GM23338 (cell line): ENCODE data around the gene NOL9. TPM values are rescaled to one million over a fixed set of nuclear protein-coding genes. Genes with fewer than 3 reads are reported as not detected.

Experiments used
- ATAC-seq: fragments of 200-7000 bp; cut with Tn5 transposase; 3 replicates; pipeline ENCODE4 v1.9.1; 2020
- DNase-seq: peaks from one replicate; pipeline ENCODE4 v3.0.0-alpha.2; 2015; ENCODE audit warnings: low spot score
- H2AFZ ChIP-seq: fragments of 200-600 bp; sonication (generic); 2 replicates; pipeline ENCODE4 v1.8.0; 2016; ENCODE audit warnings: antibody characterized with exemption, mild to moderate bottlenecking, moderate library complexity
- H3F3A ChIP-seq: fragments of 200-600 bp; sonication (generic); replicated peaks from 2 replicates; pipeline ENCODE4 v1.8.0; 2017; ENCODE audit warnings: antibody characterized with exemption, mixed run types, low read depth
- H3K27ac ChIP-seq: fragments of 200-600 bp; sonication (generic); 2 replicates; pipeline ENCODE4 v1.6.1; 2016; ENCODE audit warnings: low read depth
- H3K27me3 ChIP-seq: fragments of 200-600 bp; sonication (generic); 2 replicates; pipeline ENCODE4 v1.8.0; 2016; ENCODE audit warnings: mild to moderate bottlenecking, mixed run types, moderate library complexity; ENCODE audit not compliant: insufficient read depth
- H3K36me3 ChIP-seq: fragments of 200-600 bp; sonication (generic); 2 replicates; pipeline ENCODE4 v1.8.0; 2016; ENCODE audit warnings: mild to moderate bottlenecking; ENCODE audit not compliant: insufficient read depth
- H3K4me1 ChIP-seq: fragments of 200-600 bp; sonication (generic); 2 replicates; pipeline ENCODE4 v1.8.0; 2016; ENCODE audit warnings: mild to moderate bottlenecking, moderate library complexity; ENCODE audit not compliant: insufficient read depth
- H3K4me2 ChIP-seq: fragments of 200-600 bp; sonication (generic); 2 replicates; pipeline ENCODE4 v1.7.1; 2017; ENCODE audit warnings: mixed run types
- H3K4me3 ChIP-seq: fragments of 200-600 bp; sonication (generic); 2 replicates; pipeline ENCODE4 v1.6.1; 2016; ENCODE audit warnings: mixed run types
- H3K79me2 ChIP-seq: fragments of 200-600 bp; sonication (generic); replicated peaks from 2 replicates; pipeline ENCODE4 v1.8.0; 2017; ENCODE audit warnings: mild to moderate bottlenecking; ENCODE audit not compliant: insufficient read depth
- H3K9me2 ChIP-seq: fragments of 200-600 bp; sonication (generic); 2 replicates; pipeline ENCODE4 v1.8.0; 2017; ENCODE audit not compliant: insufficient read depth
- H4K20me1 ChIP-seq: fragments of 200-600 bp; sonication (generic); replicated peaks from 2 replicates; pipeline ENCODE4 v1.8.0; 2017; ENCODE audit warnings: mild to moderate bottlenecking; ENCODE audit not compliant: insufficient read depth
- H3K27ac Mint-ChIP-seq: 2 replicates; pipeline ENCODE4 v1.8.0; 2020; ENCODE audit warnings: inconsistent platforms, mild to moderate bottlenecking, moderate library complexity, mixed read lengths
- H3K27me3 Mint-ChIP-seq: 3 replicates; pipeline ENCODE4 v1.8.0; 2022; ENCODE audit warnings: low read depth, mild to moderate bottlenecking, moderate library complexity, mixed read lengths, inconsistent platforms; ENCODE audit not compliant: insufficient read depth, poor library complexity
- H3K36me3 Mint-ChIP-seq: 3 replicates; pipeline ENCODE4 v1.8.0; 2021; ENCODE audit warnings: low read depth, mild to moderate bottlenecking, inconsistent platforms, moderate library complexity, mixed read lengths
- H3K4me1 Mint-ChIP-seq: 3 replicates; pipeline ENCODE4 v1.8.0; 2020; ENCODE audit warnings: mild to moderate bottlenecking, inconsistent platforms, mixed read lengths
- H3K4me3 Mint-ChIP-seq: 3 replicates; pipeline ENCODE4 v1.8.0; 2021; ENCODE audit warnings: moderate library complexity, mild to moderate bottlenecking, inconsistent platforms, mixed read lengths
- H3K9me3 Mint-ChIP-seq: 3 replicates; pipeline ENCODE4 v1.8.0; 2020; ENCODE audit warnings: moderate library complexity, mild to moderate bottlenecking, inconsistent platforms, mixed read lengths
- CREB1 ChIP-seq: fragments of 250-450 bp; sonication (Bioruptor Pico); IDR thresholded peaks from 2 replicates; pipeline ENCODE4 v1.5.0; 2020; ENCODE audit warnings: low read depth, mild to moderate bottlenecking, moderate library complexity
- EZH2 ChIP-seq: fragments of 200-600 bp; sonication (generic); IDR thresholded peaks from one replicate; pipeline ENCODE4 v1.8.0; 2017; ENCODE audit warnings: antibody characterized with exemption, mild to moderate bottlenecking, low read depth; ENCODE audit not compliant: unreplicated experiment
- EZH2phosphoT487 ChIP-seq: fragments of 200-600 bp; sonication (generic); IDR thresholded peaks from one replicate; pipeline ENCODE4 v1.8.1; 2018; ENCODE audit warnings: antibody characterized with exemption; ENCODE audit not compliant: unreplicated experiment
- JUNB ChIP-seq: IDR thresholded peaks from one replicate; pipeline ENCODE4 v1.6.1; 2016; ENCODE audit warnings: antibody characterized with exemption; ENCODE audit not compliant: unreplicated experiment
- NANOG ChIP-seq: IDR thresholded peaks from 2 replicates; pipeline ENCODE4 v1.6.1; 2016; ENCODE audit warnings: antibody characterized with exemption, borderline replicate concordance
- POLR2AphosphoS5 ChIP-seq: IDR thresholded peaks from 2 replicates; pipeline ENCODE4 v1.6.1; 2016; ENCODE audit warnings: antibody characterized with exemption, low read depth
- STAT1 ChIP-seq: IDR thresholded peaks from one replicate; pipeline ENCODE4 v1.6.1; 2016; ENCODE audit warnings: antibody characterized with exemption; ENCODE audit not compliant: unreplicated experiment
- ZNF114 ChIP-seq: fragments of 250-450 bp; sonication (Bioruptor Pico); IDR thresholded peaks from 2 replicates; pipeline ENCODE4 v1.5.0; 2020; ENCODE audit warnings: mild to moderate bottlenecking, moderate library complexity
- ZNF331 ChIP-seq: fragments of 250-450 bp; sonication (Bioruptor Pico); IDR thresholded peaks from 2 replicates; pipeline ENCODE4 v1.5.0; 2020; ENCODE audit warnings: low read depth, mild to moderate bottlenecking, moderate library complexity
- polyA plus RNA-seq: library from polyadenylated mRNA; unstranded; fragments of >200 nt; fragmentation: Nextera tagmentation; extraction: Ambion mirVana; gene quantifications from 2 replicates; pipeline ENCODE4 v1.2.1, GENCODE V29; 2016
- total RNA-seq: library from RNA; depleted of rRNA; stranded (reverse); fragments of >200 nt; shearing (Covaris generic); gene quantifications from 2 replicates; pipeline ENCODE4 v1.2.3, GENCODE V29; 2014
- TF ChIP-seq, protein P1 (sequence below), 2 experiments: fragments of 200-600 bp in 1 of 2; sonication (generic) in 1 of 2; conservative IDR thresholded peaks; 2 replicates each; pipeline versions ENCODE4 v1.5.1 to v1.6.1; 2016 to 2017; ENCODE audit warnings: antibody characterized with exemption in 2 of 2, low read depth in 2 of 2, mild to moderate bottlenecking in 2 of 2, moderate library complexity in 1 of 2
- TF ChIP-seq, protein P2 (sequence below): fragments of 250-450 bp; sonication (Bioruptor Pico); IDR thresholded peaks from 2 replicates; pipeline ENCODE4 v1.5.0; 2020; ENCODE audit warnings: mild to moderate bottlenecking, moderate library complexity
- TF ChIP-seq, protein P3 (sequence below): IDR thresholded peaks from 2 replicates; pipeline ENCODE4 v1.6.1; 2016; ENCODE audit warnings: antibody characterized with exemption
- TF ChIP-seq, protein P4 (sequence below): IDR thresholded peaks from one replicate; pipeline ENCODE4 v1.6.1; 2018; ENCODE audit warnings: antibody characterized with exemption; ENCODE audit not compliant: unreplicated experiment

NOL9 gene
- total and polyA plus RNA-seq, 2 experiments from 2014 or later: 13.2 to 48.5 TPM

DNA sequence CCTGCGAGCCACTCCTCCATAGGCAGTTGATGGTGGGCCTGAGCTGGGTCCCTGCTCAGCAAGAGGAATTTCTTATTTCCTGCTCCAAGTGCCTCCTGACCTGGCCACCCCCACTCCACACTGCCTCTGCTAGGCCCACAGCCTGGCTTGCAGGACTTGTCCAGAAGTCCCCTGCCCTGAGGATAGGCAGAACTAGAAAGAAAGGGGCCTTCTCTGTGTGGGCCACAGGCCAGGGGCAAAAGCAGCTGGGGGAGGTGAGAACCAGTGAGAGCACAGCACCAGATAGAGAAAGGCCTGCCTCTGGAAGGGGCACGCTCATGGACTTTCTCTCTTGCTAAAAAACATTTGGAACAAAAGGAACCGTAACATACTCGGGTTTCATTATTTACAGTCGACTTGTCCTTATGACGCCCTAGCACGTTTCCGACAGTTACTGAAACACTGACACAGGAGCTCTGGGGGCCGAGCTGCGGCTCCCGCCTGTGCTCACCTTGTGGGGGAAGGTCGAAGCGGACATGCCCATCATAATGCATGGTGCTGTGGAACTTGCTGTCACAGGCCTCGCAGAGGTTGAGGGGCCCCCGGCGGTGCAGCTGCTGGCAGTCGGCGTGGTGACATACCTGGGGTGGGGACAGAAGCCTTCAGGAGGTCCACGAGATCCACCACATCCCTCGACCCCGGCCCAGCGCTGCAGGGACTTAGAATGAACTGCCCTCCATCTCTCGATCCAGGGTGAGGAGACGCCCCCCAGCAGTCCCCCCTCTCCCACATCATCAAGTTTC lies 77.1 kb downstream of the NOL9 start:
- H3K27ac Mint-ChIP-seq: 0 out of 2 replicates have a peak overlapping the region, but pooled peaks have one; percentile 48
- H3K27me3 ChIP-seq: no peaks in the 10 kb centered on the region
- no peak for DNase-seq
- H3K4me3 ChIP-seq: no peak overlapping the region
- H3F3A ChIP-seq: 0 out of 2 replicates have a peak, but pooled peaks cover 11% of the 10 kb centered on the region
- H3K27ac ChIP-seq: 0 out of 2 replicates have a peak overlapping the region, but pooled peaks have one; percentile 45
- TF ChIP-seq EZH2phosphoT487: no peak
- no peak for TF ChIP-seq ZNF331 (CRISPR knock-in tag)
- TF ChIP-seq, protein P1, sequence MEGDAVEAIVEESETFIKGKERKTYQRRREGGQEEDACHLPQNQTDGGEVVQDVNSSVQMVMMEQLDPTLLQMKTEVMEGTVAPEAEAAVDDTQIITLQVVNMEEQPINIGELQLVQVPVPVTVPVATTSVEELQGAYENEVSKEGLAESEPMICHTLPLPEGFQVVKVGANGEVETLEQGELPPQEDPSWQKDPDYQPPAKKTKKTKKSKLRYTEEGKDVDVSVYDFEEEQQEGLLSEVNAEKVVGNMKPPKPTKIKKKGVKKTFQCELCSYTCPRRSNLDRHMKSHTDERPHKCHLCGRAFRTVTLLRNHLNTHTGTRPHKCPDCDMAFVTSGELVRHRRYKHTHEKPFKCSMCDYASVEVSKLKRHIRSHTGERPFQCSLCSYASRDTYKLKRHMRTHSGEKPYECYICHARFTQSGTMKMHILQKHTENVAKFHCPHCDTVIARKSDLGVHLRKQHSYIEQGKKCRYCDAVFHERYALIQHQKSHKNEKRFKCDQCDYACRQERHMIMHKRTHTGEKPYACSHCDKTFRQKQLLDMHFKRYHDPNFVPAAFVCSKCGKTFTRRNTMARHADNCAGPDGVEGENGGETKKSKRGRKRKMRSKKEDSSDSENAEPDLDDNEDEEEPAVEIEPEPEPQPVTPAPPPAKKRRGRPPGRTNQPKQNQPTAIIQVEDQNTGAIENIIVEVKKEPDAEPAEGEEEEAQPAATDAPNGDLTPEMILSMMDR (conservative IDR thresholded peaks at IDR 0.05; ENCODE audit: low read depth in 2 of 2): no peak
- TF ChIP-seq, protein P2, sequence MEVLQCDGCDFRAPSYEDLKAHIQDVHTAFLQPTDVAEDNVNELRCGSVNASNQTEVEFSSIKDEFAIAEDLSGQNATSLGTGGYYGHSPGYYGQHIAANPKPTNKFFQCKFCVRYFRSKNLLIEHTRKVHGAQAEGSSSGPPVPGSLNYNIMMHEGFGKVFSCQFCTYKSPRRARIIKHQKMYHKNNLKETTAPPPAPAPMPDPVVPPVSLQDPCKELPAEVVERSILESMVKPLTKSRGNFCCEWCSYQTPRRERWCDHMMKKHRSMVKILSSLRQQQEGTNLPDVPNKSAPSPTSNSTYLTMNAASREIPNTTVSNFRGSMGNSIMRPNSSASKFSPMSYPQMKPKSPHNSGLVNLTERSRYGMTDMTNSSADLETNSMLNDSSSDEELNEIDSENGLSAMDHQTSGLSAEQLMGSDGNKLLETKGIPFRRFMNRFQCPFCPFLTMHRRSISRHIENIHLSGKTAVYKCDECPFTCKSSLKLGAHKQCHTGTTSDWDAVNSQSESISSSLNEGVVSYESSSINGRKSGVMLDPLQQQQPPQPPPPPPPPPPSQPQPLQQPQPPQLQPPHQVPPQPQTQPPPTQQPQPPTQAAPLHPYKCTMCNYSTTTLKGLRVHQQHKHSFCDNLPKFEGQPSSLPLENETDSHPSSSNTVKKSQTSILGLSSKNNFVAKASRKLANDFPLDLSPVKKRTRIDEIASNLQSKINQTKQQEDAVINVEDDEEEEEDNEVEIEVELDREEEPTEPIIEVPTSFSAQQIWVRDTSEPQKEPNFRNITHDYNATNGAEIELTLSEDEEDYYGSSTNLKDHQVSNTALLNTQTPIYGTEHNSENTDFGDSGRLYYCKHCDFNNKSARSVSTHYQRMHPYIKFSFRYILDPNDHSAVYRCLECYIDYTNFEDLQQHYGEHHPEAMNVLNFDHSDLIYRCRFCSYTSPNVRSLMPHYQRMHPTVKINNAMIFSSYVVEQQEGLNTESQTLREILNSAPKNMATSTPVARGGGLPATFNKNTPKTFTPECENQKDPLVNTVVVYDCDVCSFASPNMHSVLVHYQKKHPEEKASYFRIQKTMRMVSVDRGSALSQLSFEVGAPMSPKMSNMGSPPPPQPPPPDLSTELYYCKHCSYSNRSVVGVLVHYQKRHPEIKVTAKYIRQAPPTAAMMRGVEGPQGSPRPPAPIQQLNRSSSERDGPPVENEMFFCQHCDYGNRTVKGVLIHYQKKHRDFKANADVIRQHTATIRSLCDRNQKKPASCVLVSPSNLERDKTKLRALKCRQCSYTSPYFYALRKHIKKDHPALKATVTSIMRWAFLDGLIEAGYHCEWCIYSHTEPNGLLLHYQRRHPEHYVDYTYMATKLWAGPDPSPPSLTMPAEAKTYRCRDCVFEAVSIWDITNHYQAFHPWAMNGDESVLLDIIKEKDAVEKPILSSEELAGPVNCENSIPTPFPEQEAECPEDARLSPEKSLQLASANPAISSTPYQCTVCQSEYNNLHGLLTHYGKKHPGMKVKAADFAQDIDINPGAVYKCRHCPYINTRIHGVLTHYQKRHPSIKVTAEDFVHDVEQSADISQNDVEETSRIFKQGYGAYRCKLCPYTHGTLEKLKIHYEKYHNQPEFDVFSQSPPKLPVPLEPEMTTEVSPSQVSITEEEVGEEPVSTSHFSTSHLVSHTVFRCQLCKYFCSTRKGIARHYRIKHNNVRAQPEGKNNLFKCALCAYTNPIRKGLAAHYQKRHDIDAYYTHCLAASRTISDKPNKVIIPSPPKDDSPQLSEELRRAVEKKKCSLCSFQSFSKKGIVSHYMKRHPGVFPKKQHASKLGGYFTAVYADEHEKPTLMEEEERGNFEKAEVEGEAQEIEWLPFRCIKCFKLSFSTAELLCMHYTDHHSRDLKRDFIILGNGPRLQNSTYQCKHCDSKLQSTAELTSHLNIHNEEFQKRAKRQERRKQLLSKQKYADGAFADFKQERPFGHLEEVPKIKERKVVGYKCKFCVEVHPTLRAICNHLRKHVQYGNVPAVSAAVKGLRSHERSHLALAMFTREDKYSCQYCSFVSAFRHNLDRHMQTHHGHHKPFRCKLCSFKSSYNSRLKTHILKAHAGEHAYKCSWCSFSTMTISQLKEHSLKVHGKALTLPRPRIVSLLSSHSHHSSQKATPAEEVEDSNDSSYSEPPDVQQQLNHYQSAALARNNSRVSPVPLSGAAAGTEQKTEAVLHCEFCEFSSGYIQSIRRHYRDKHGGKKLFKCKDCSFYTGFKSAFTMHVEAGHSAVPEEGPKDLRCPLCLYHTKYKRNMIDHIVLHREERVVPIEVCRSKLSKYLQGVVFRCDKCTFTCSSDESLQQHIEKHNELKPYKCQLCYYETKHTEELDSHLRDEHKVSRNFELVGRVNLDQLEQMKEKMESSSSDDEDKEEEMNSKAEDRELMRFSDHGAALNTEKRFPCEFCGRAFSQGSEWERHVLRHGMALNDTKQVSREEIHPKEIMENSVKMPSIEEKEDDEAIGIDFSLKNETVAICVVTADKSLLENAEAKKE (CRISPR knock-in tag): no peak
- TF ChIP-seq EZH2: no peak
- no peak for TF ChIP-seq JUNB
- no peak for TF ChIP-seq ZNF114 (CRISPR knock-in tag)
- TF ChIP-seq, protein P3, sequence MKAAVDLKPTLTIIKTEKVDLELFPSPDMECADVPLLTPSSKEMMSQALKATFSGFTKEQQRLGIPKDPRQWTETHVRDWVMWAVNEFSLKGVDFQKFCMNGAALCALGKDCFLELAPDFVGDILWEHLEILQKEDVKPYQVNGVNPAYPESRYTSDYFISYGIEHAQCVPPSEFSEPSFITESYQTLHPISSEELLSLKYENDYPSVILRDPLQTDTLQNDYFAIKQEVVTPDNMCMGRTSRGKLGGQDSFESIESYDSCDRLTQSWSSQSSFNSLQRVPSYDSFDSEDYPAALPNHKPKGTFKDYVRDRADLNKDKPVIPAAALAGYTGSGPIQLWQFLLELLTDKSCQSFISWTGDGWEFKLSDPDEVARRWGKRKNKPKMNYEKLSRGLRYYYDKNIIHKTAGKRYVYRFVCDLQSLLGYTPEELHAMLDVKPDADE: no peak
- TF ChIP-seq CREB1: no peak
- TF ChIP-seq STAT1: no peak
- TF ChIP-seq NANOG: no peak
- TF ChIP-seq, protein P4, sequence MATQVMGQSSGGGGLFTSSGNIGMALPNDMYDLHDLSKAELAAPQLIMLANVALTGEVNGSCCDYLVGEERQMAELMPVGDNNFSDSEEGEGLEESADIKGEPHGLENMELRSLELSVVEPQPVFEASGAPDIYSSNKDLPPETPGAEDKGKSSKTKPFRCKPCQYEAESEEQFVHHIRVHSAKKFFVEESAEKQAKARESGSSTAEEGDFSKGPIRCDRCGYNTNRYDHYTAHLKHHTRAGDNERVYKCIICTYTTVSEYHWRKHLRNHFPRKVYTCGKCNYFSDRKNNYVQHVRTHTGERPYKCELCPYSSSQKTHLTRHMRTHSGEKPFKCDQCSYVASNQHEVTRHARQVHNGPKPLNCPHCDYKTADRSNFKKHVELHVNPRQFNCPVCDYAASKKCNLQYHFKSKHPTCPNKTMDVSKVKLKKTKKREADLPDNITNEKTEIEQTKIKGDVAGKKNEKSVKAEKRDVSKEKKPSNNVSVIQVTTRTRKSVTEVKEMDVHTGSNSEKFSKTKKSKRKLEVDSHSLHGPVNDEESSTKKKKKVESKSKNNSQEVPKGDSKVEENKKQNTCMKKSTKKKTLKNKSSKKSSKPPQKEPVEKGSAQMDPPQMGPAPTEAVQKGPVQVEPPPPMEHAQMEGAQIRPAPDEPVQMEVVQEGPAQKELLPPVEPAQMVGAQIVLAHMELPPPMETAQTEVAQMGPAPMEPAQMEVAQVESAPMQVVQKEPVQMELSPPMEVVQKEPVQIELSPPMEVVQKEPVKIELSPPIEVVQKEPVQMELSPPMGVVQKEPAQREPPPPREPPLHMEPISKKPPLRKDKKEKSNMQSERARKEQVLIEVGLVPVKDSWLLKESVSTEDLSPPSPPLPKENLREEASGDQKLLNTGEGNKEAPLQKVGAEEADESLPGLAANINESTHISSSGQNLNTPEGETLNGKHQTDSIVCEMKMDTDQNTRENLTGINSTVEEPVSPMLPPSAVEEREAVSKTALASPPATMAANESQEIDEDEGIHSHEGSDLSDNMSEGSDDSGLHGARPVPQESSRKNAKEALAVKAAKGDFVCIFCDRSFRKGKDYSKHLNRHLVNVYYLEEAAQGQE: no peak
- no peak for TF ChIP-seq POLR2AphosphoS5
- peaks cover 14% of the 10 kb centered on the region; the same call in 1 of the 2 replicates for H3K4me1 ChIP-seq
- H3K9me2 ChIP-seq: no peaks in the 10 kb centered on the region
- no peak overlapping the region for H2AFZ ChIP-seq
- peak overlapping the region; percentile 51; the same call in 1 of the 2 replicates for H3K4me2 ChIP-seq
- H3K9me3 Mint-ChIP-seq: no peaks in the 10 kb centered on the region
- H3K4me1 Mint-ChIP-seq: peaks cover 28% of the 10 kb centered on the region
- no peaks in the 10 kb centered on the region for H3K79me2 ChIP-seq
- no peak for ATAC-seq
- no peak overlapping the region for H3K4me3 Mint-ChIP-seq
- H3K36me3 ChIP-seq: no peaks in the 10 kb centered on the region
- H4K20me1 ChIP-seq: peaks cover 2% of the 10 kb centered on the region; the same call in 1 of the 2 replicates
- peaks cover 11% of the 10 kb centered on the region; the same call in 2 of the 3 replicates for H3K36me3 Mint-ChIP-seq
- peaks cover 4% of the 10 kb centered on the region for H3K27me3 Mint-ChIP-seq
